ENCODE measurements around the gene MAP3K8.
"Not testable (repeated sequence)": the region's sequence is repeated elsewhere in the genome, so short reads cannot be mapped to it uniquely, and the experiment has no call there.

MAP3K8 gene

DNA sequence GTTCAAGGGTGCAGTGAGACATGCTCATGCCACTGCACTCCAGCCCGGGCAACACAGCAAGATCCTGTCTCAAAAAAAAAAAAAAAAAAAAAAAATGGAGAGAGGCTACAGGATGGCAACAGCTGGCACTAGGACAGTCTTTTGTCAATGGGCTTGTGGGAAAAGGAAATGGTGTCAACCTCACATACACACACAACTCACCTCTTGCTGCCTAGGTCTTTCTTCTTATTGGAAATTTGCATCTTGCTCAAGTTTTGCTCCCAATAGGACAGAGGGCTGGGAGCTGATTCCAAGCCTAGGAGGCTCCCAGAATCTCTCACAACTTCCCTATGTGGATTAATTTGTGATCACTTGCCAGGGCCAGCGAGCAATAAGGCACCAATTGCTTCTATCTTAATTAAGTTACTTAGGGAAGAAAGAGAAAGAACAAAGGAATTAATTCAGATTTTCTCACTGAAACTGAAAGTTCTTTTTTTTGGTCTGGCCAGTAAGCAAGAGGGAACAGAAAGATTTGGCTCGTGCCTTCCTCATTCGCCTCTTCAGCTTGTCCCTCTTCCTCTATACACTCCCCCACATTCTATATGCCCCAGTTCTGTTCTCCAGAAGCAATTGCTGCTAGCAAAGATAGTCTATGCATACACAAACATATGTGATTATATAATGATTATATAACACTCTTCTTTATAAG is 33.8 kb downstream of the MAP3K8 start:
- no peak overlapping the region for H3K4me3 ChIP-seq (ENCODE audit: low read length)
- no peak for DNase-seq (ENCODE audit: low read depth)
- TF ChIP-seq, protein P1, sequence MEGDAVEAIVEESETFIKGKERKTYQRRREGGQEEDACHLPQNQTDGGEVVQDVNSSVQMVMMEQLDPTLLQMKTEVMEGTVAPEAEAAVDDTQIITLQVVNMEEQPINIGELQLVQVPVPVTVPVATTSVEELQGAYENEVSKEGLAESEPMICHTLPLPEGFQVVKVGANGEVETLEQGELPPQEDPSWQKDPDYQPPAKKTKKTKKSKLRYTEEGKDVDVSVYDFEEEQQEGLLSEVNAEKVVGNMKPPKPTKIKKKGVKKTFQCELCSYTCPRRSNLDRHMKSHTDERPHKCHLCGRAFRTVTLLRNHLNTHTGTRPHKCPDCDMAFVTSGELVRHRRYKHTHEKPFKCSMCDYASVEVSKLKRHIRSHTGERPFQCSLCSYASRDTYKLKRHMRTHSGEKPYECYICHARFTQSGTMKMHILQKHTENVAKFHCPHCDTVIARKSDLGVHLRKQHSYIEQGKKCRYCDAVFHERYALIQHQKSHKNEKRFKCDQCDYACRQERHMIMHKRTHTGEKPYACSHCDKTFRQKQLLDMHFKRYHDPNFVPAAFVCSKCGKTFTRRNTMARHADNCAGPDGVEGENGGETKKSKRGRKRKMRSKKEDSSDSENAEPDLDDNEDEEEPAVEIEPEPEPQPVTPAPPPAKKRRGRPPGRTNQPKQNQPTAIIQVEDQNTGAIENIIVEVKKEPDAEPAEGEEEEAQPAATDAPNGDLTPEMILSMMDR (IDR thresholded peaks at IDR 0.05; ENCODE audit: insufficient read depth, low read depth, low read length, missing control alignments) = no peak

GRCh38 chr10:30472414-30473155 is 38.6 kb downstream of the MAP3K8 start:
- no peak overlapping the region for H3K4me3 ChIP-seq (ENCODE audit: low read length)
- TF ChIP-seq, protein P1 (IDR thresholded peaks at IDR 0.05; ENCODE audit: insufficient read depth, low read depth, low read length, missing control alignments) = no peak

DNA sequence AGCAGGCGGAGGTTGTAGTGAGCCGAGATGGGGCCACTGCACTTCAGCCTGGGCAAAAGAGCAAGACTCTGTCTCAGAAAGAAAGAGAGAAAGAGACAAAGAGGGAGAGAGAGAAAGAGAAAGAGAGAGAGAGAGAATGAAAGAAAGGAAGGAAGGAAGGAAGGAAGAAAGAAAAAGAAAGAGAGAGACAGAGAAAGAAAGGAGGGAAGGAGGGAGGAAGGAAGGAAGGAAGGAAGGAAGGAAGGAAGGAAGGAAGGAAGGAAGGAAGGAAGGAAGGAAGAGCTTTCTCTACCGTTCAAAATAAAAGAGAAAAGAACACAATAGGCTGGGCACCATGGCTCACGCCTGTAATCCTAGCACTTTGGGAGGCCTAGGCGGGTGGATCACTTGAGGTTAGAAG is 41.5 kb downstream of the MAP3K8 start:
- DNase-seq (ENCODE audit: low read depth); H3K4me3 ChIP-seq (ENCODE audit: low read length): not testable (repeated sequence)

More at GRCh38 chr10:30472414-30473155, 38.6 kb downstream of the MAP3K8 start:
- DNase-seq (ENCODE audit: low read depth) = no peak

DNA sequence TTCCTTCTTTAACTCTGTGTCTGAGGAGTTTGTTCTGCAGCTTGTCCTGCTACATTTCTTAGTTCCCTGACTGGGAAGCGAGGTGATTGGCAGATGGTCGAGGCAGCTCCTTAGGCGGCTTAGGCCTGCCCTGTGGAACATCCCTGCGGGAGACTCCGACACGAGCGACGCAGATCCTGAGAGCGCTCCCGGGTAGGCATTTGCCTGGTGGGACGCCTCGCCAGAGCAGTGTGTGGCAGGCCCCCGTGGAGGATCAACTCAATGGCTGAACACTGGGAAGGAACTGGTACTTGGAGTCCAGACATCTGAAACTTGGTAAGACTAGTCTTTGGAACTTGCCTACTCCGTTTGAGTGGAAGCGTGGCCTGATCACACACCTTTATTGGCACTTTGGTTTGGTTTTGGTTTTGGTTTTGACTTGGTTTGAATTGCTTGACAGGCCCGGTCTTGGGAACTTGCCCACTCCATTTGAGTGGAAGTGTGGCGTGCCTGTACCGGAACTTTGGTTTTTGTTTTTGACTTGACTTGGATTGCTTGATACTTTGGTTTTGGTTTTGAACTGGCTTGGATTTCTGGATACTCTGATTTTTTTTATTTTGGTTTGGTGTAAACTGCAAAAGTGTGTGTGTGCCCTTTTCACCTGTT is 42.6 kb downstream of the MAP3K8 start:
- TF ChIP-seq, protein P1 (IDR thresholded peaks at IDR 0.05; ENCODE audit: insufficient read depth, low read depth, low read length, missing control alignments) = no peak
- no peak overlapping the region for H3K4me3 ChIP-seq (ENCODE audit: low read length)
- no peak for DNase-seq (ENCODE audit: low read depth)

DNA sequence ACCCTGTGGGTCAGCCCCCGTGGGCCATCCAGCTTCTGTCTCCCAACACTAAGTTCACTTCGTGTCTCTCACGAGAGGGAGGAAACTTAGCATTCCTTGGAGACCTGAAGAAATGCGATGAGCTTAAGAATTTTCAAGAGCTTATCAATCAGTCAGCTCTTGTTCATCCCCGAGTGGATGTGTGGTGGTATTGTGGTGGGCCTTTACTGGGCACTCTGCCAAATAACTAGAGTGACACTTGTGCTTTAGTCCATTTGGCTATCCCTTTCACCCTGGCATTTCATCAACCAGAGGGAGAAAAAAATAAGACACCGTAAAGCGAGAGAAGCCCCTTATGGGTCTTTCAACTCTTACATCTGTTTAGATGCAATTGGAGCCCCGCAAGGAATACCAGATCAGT is 45.5 kb downstream of the MAP3K8 start:
- not testable (repeated sequence) for DNase-seq (ENCODE audit: low read depth)

GRCh38 chr10:30481603-30482002 is 47.6 kb downstream of the MAP3K8 start:
- TF ChIP-seq, protein P1 (IDR thresholded peaks at IDR 0.05; ENCODE audit: insufficient read depth, low read depth, low read length, missing control alignments) = no peak
- DNase-seq (ENCODE audit: low read depth) = peak; percentile 52
- no peak overlapping the region for H3K4me3 ChIP-seq (ENCODE audit: low read length)

More for the DNA sequence above, 45.5 kb downstream of the MAP3K8 start:
- not testable (repeated sequence) for H3K4me3 ChIP-seq (ENCODE audit: low read length)

DNA sequence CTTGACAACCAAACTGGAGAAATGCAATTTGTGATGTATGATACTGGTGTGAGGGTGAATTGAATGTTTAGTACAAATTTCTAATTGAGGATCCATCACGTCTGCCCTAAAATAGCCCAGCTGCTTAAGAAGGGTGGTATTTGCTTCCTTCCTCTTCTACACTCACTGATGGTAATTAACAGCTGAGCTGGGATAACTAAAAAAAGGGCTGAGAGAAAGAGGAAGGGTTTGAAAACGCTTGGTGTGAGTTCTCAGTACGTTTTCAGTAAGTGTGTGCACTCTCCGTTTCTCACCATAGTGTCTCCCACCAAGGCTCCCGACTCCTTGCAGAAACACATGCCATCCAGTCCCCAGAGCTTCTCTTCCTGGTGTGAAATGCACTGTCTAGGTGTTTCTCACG is 54.3 kb downstream of the MAP3K8 start:
- DNase-seq (ENCODE audit: low read depth) = no peak
- TF ChIP-seq, protein P1 (IDR thresholded peaks at IDR 0.05; ENCODE audit: insufficient read depth, low read depth, low read length, missing control alignments) = no peak

More for the DNA sequence above, 54.3 kb downstream of the MAP3K8 start:
- no peak overlapping the region for H3K4me3 ChIP-seq (ENCODE audit: low read length)
